HepG2 (cell line): ENCODE measurements around the gene KIF19. TPM values are rescaled to one million over a fixed set of nuclear protein-coding genes. Genes with fewer than 3 reads are reported as not detected.
A peak's percentile ranks its signal among the peaks of the same experiment; 100 is the strongest.

ENCODE experiments used
- ATAC-seq: fragments of 200-7000 bp; cut with Tn5 transposase; 3 replicates; pipeline ENCODE4 v1.9.1; 2020; ENCODE audit warnings: mild to moderate bottlenecking, moderate library complexity
- BruUV-seq: library from RNA; stranded (reverse); fragments of 400-500 nt; replicated peaks from 2 replicates; lab custom pipeline; 2021; lab: Mats Ljungman, UMichigan
- CTCF ChIA-PET: fragments of 300-600 bp; formaldehyde crosslinking; extraction: SDS; loops from one replicate; lab custom pipeline; 2021; ENCODE audit warnings: low total read pairs, inconsistent platforms, low intra/inter-chr PET ratio; lab: Yijun Ruan, JAX
- POLR2A ChIA-PET: fragments of 350-600 bp; sonication (Branson Sonifier 250); formaldehyde crosslinking; loops from one replicate; lab custom pipeline; 2020; ENCODE audit warnings: antibody characterized with exemption, inconsistent platforms; lab: Yijun Ruan, JAX
- DNase-seq: peaks from one replicate; pipeline ENCODE4 v3.0.0-alpha.2; 2015; ENCODE audit warnings: low spot score
- FAIRE-seq: peaks from 3 replicates; lab custom pipeline; 2011; peaks lifted over from hg19 to GRCh38; lab: Jason Lieb, UNC
- H2AFZ ChIP-seq: one replicate; pipeline ENCODE4 v1.6.1; 2011; ENCODE audit warnings: low read length, inconsistent platforms
- H3K27ac ChIP-seq: fragments of 300-600 bp; 3 replicates; pipeline ENCODE4 v1.8.0; 2011; ENCODE audit warnings: mixed run types, mild to moderate bottlenecking, mixed read lengths, low read length, inconsistent platforms; ENCODE audit not compliant: insufficient read depth; ENCODE audit errors: extremely low read length
- H3K27me3 ChIP-seq, 2 experiments: fragments of 200-600 bp in 1 of 2; 2 replicates in 1 of 2; 3 replicates in 1 of 2; pipeline versions ENCODE4 v1.6.0 to v1.8.0; 2011; ENCODE audit warnings: low read length in 2 of 2, mild to moderate bottlenecking in 2 of 2, moderate library complexity in 2 of 2, inconsistent platforms in 1 of 2; ENCODE audit not compliant: insufficient read depth in 2 of 2, control insufficient read depth in 1 of 2
- H3K36me3 ChIP-seq, 2 experiments: fragments of 200-600 bp in 1 of 2; replicated peaks in 1 of 2; 2 replicates in 1 of 2; 3 replicates in 1 of 2; pipeline versions ENCODE4 v1.5.1 to v1.8.0; 2011; ENCODE audit warnings: low read length in 2 of 2, inconsistent platforms in 1 of 2; ENCODE audit not compliant: insufficient read depth in 2 of 2, control insufficient read depth in 1 of 2
- H3K4me1 ChIP-seq: 2 replicates; pipeline ENCODE4 v1.5.1; 2012; ENCODE audit warnings: low read length, inconsistent platforms; ENCODE audit not compliant: insufficient read depth
- H3K4me2 ChIP-seq: 2 replicates; pipeline ENCODE4 v1.6.0; 2011; ENCODE audit warnings: low read depth, low read length, inconsistent platforms
- H3K4me3 ChIP-seq, 3 experiments: fragments of 200-600 bp in 1 of 3; sonication (generic), shearing (Covaris generic) in 1 of 3; replicated peaks in 1 of 3; 2 replicates each; pipeline ENCODE4 v1.5.1; 2011 to 2016; ENCODE audit warnings: low read length in 3 of 3, inconsistent platforms in 2 of 3, low read depth in 2 of 3, mild to moderate bottlenecking in 2 of 3, control low read depth in 1 of 3, mixed read lengths in 1 of 3; ENCODE audit not compliant: insufficient read depth in 1 of 3
- H3K79me2 ChIP-seq: one replicate; pipeline ENCODE4 v1.6.1; 2011; ENCODE audit warnings: low read length, inconsistent platforms; ENCODE audit not compliant: insufficient read depth
- H3K9ac ChIP-seq: 2 replicates; pipeline ENCODE4 v1.6.0; 2011; ENCODE audit warnings: mild to moderate bottlenecking, low read depth, low read length, inconsistent platforms; ENCODE audit not compliant: insufficient read depth
- H3K9me3 ChIP-seq: 2 replicates; pipeline ENCODE4 v1.5.1; 2012; ENCODE audit warnings: mild to moderate bottlenecking, low read length
- H4K20me1 ChIP-seq: 2 replicates; pipeline ENCODE4 v1.6.0; 2011; ENCODE audit warnings: inconsistent platforms, mild to moderate bottlenecking, low read length, moderate library complexity; ENCODE audit not compliant: insufficient read depth
- GABPA ChIP-seq, 2 experiments: IDR thresholded peaks; 2 replicates each; pipeline ENCODE4 v1.6.1; 2011 to 2016; ENCODE audit warnings: low read depth in 2 of 2, low read length in 1 of 2, missing biosample characterization in 1 of 2, missing genetic modification characterization in 1 of 2
- GABPB1 ChIP-seq: IDR thresholded peaks from 2 replicates; pipeline ENCODE4 v1.6.1; 2016; ENCODE audit warnings: mild to moderate bottlenecking, missing genetic modification reagents, moderate library complexity, missing compliant biosample characterization
- GLI4 ChIP-seq: sonication (generic); formaldehyde crosslinking; IDR thresholded peaks from 2 replicates; pipeline ENCODE4 v1.5.1; 2020; ENCODE audit warnings: missing genetic modification reagents, mild to moderate bottlenecking, moderate library complexity, borderline replicate concordance
- IKZF1 ChIP-seq: fragments of 450-650 bp; IDR thresholded peaks from 2 replicates; pipeline ENCODE4 v1.7.1; 2016
- MATR3 ChIP-seq: sonication (generic); formaldehyde crosslinking; IDR thresholded peaks from 2 replicates; pipeline ENCODE4 v1.4.0; 2020; ENCODE audit warnings: missing genetic modification reagents
- NFYB ChIP-seq: sonication (generic); formaldehyde crosslinking; IDR thresholded peaks from 2 replicates; pipeline ENCODE4 v1.4.0; 2020; ENCODE audit warnings: missing genetic modification reagents
- NFYC ChIP-seq: IDR thresholded peaks from 2 replicates; pipeline ENCODE4 v1.6.1; 2016; ENCODE audit warnings: missing genetic modification reagents, missing compliant biosample characterization
- NR2C2 ChIP-seq: sonication (generic); formaldehyde crosslinking; IDR thresholded peaks from 2 replicates; pipeline ENCODE4 v1.4.0; 2020; ENCODE audit warnings: missing genetic modification reagents, mild to moderate bottlenecking, moderate library complexity, borderline replicate concordance
- PPARG ChIP-seq: conservative IDR thresholded peaks from 2 replicates; pipeline ENCODE4 v1.6.1; 2016; ENCODE audit warnings: missing biosample characterization, missing genetic modification reagents
- THAP11 ChIP-seq: IDR thresholded peaks from 2 replicates; pipeline ENCODE4 v1.6.1; 2016; ENCODE audit warnings: missing biosample characterization, missing genetic modification reagents
- ZBTB1 ChIP-seq: sonication (generic); formaldehyde crosslinking; IDR thresholded peaks from 2 replicates; pipeline ENCODE4 v1.4.0; 2020; ENCODE audit warnings: missing genetic modification reagents, borderline replicate concordance
- ZNF143 ChIP-seq: sonication (generic); formaldehyde crosslinking; IDR thresholded peaks from 2 replicates; pipeline ENCODE4 v1.4.0; 2020; ENCODE audit warnings: missing genetic modification reagents
- ZNF280B ChIP-seq: sonication (generic); formaldehyde crosslinking; IDR thresholded peaks from 2 replicates; pipeline ENCODE4 v1.5.0; 2020; ENCODE audit warnings: missing genetic modification reagents, mild to moderate bottlenecking, borderline replicate concordance
- ZNF75D ChIP-seq: sonication (generic); formaldehyde crosslinking; IDR thresholded peaks from 2 replicates; pipeline ENCODE4 v1.8.1; 2023; ENCODE audit warnings: missing genetic modification reagents, mild to moderate bottlenecking, borderline replicate concordance
- WGBS: methylation state at CpG from one replicate; pipeline ENCODE4 v1.1.6; 2017; ENCODE audit warnings: low lambda C conversion rate; 5-methylcytosine and 5-hydroxymethylcytosine counted together
- in situ Hi-C: cut with HindIII; loops from 2 replicates; pipeline ENCODE4 v1.10.0; 2017; ENCODE audit warnings: low pct_unique_long_range_greater_than_20kb; ENCODE audit not compliant: extremely low pct_ligation_motif_present
- intact Hi-C: fragments of 100-400 bp; cut with micrococcal nuclease; formaldehyde crosslinking; loops from one replicate; pipeline ENCODE4 v1.10.0; 2022; ENCODE audit not compliant: unreplicated experiment
- polyA plus RNA-seq, 8 experiments: library from polyadenylated mRNA; depleted of rRNA in 3 of 8; stranded (reverse) in 7 of 8; unstranded in 1 of 8; fragments of >200 nt; fragmentation: Illumina TruSeq in 4 of 8; extraction: Trizol in 4 of 8; gene quantifications; 2 replicates each; pipeline versions ENCODE4 v1.2.1 to v1.2.3, GENCODE V29; 2011 to 2016; ENCODE audit warnings: low read depth in 4 of 8, missing spikeins in 1 of 8, mixed read lengths in 1 of 8; ENCODE audit not compliant: insufficient read depth in 1 of 8
- total RNA-seq, 5 experiments: library from RNA; depleted of rRNA; stranded (reverse); fragments of >200 nt; fragmentation: Illumina TruSeq; extraction: Trizol; gene quantifications; 2 replicates each; pipeline ENCODE4 v1.2.3, GENCODE V29; 2016; ENCODE audit warnings: low read depth in 1 of 5
- TF ChIP-seq, protein P1 (sequence below): sonication (generic); formaldehyde crosslinking; IDR thresholded peaks from 2 replicates; pipeline ENCODE4 v1.8.0; 2022; ENCODE audit warnings: missing genetic modification reagents, low read depth, mild to moderate bottlenecking, borderline replicate concordance
- TF ChIP-seq, protein P2 (sequence below): sonication (generic); formaldehyde crosslinking; IDR thresholded peaks from 2 replicates; pipeline ENCODE4 v1.5.1; 2020; ENCODE audit warnings: mild to moderate bottlenecking, moderate library complexity, missing genetic modification reagents

Gene KIF19
- total and polyA plus RNA-seq, 2 of the 13 experiments (the other 11 are each of a cell fraction or from before 2014, with no cell fraction given) = not detected

DNA sequence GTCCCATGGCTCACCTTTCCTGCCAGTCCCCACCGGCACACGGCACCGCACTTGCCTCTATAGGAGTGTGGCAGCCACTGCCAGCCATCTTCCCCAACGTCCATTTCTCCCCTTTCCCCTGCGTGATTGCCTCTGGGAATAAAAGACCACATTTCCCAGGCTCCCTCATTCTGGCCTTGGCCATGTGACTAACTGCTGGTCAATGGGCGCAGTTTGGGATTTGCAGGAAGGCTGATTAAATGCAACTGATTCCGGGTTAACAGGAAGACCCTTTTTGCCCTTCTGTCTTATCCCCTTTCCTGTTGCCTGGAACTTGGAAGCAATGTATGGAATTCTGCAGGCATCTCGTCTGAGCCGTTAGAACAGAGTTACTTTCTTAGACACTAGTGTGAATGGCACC, 32.7 kb downstream of the KIF19 start:
- no peak overlapping the region for H2AFZ ChIP-seq
- H3K9ac ChIP-seq = no peak overlapping the region
- CTCF ChIA-PET = no interaction called here
- H3K27me3 ChIP-seq = peaks cover 14 to 85% of the 10 kb centered on the region in 2 experiments; a peak in 4 of 5 replicates
- POLR2A ChIA-PET = no interaction called here
- no peaks in the 10 kb centered on the region for H3K79me2 ChIP-seq
- 6% methylated on average over 9 of the region's 9 CpGs for WGBS
- no peak overlapping the region for H3K4me3 ChIP-seq
- intact Hi-C loops = no loop called here
- no peak for DNase-seq
- in situ Hi-C loops = no loop called here
- H3K4me1 ChIP-seq = no peaks in the 10 kb centered on the region
- H3K27ac ChIP-seq = no peak overlapping the region
- FAIRE-seq = no peak
- H3K4me2 ChIP-seq = no peak overlapping the region
- H3K9me3 ChIP-seq = no peaks in the 10 kb centered on the region
- ATAC-seq = no peak
- H4K20me1 ChIP-seq = peaks cover 3% of the 10 kb centered on the region; the same call in 1 of the 2 replicates
- TF ChIP-seq THAP11 (CRISPR knock-in tag) (peak; percentile 82), ZNF75D (no peak), ZNF143 (CRISPR knock-in tag) (peak; percentile 77), NFYB (peak; percentile 39; the same call in 1 of the 2 replicates), IKZF1 (no peak), NFYC (CRISPR knock-in tag) (peak; percentile 46; the same call in 1 of the 2 replicates), MATR3 (CRISPR knock-in tag) (no peak), GLI4 (CRISPR knock-in tag) (no peak), ZNF280B (CRISPR knock-in tag) (no peak), ZBTB1 (no peak), GABPA (IDR thresholded peaks at IDR 0.05; ENCODE audit: low read depth, low read length) (peak; percentile 26; the same call in 1 of the 2 replicates), GABPA (CRISPR knock-in tag; IDR thresholded peaks at IDR 0.05; ENCODE audit: low read depth) (peak; percentile 76), GABPB1 (peak; percentile 45; the same call in 1 of the 2 replicates), PPARG (CRISPR knock-in tag) (no peak), NR2C2 (CRISPR knock-in tag) (peak; percentile 94)
- TF ChIP-seq, protein P1, sequence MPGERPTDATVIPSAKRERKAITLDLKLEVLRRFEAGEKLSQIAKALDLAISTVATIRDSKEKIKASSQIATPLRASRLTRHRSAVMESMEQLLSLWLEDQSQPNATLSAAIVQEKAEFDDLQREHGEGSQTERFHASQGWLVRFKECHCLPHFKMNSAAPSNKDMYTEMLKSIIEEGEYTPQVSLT (CRISPR knock-in tag) = no peak
- TF ChIP-seq, protein P2, sequence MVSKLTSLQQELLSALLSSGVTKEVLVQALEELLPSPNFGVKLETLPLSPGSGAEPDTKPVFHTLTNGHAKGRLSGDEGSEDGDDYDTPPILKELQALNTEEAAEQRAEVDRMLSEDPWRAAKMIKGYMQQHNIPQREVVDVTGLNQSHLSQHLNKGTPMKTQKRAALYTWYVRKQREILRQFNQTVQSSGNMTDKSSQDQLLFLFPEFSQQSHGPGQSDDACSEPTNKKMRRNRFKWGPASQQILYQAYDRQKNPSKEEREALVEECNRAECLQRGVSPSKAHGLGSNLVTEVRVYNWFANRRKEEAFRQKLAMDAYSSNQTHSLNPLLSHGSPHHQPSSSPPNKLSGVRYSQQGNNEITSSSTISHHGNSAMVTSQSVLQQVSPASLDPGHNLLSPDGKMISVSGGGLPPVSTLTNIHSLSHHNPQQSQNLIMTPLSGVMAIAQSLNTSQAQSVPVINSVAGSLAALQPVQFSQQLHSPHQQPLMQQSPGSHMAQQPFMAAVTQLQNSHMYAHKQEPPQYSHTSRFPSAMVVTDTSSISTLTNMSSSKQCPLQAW (CRISPR knock-in tag) = no peak
- TF ChIP-seq, all 625 proteins: peak for 7
- no TSS peak for BruUV-seq
- H3K36me3 ChIP-seq = no peaks in the 10 kb centered on the region
